Ureter (tissue), 1 donor: ENCODE measurements around the gene MICAL2. TPM values are rescaled to one million over a fixed set of nuclear protein-coding genes. Genes with fewer than 3 reads are reported as not detected.

Source experiments
- total RNA-seq: library from RNA; stranded (reverse); gene quantifications from one replicate; pipeline ENCODE4 v1.2.4, GENCODE V29; 2023
- donor health status: DM: yes; HTN: yes; CAD: no.

The MICAL2 gene
- total RNA-seq, 1 donor from 2014 or later: 215 TPM

Other genes starting within 250 kb of the MICAL2 start
- 74.6 TPM for gene DKK3, start 102.0 kb upstream of the MICAL2 start, total RNA-seq